ENCODE data around the gene IFI27L1.
A peak's percentile ranks its signal among the peaks of the same experiment; 100 is the strongest.

Gene IFI27L1

GRCh38 chr14:94044476-94045091 is 36.5 kb upstream of the IFI27L1 start:
- Histone ChIP-seq H3K9me3 (ENCODE audit: severe bottlenecking) (no peaks in the 10 kb centered on the region), H3K27ac (ENCODE audit: poor library complexity, severe bottlenecking) (no peak overlapping the region), H3K36me3 (ENCODE audit: low read depth) (peaks cover 33% of the 10 kb centered on the region), H3K4me1 (ENCODE audit: insufficient read depth, poor library complexity, severe bottlenecking) (no peaks in the 10 kb centered on the region), H3K27me3 (ENCODE audit: insufficient read depth, poor library complexity, severe bottlenecking) (no peaks in the 10 kb centered on the region), H3K4me3 (ENCODE audit: severe bottlenecking) (no peak overlapping the region)
- TF ChIP-seq CTCF (IDR thresholded peaks at IDR 0.05; ENCODE audit: poor library complexity, severe bottlenecking) = no peak
- ATAC-seq (ENCODE audit: low read depth) = no peak
- peak; percentile 60 for DNase-seq (ENCODE audit: low spot score)

DNA sequence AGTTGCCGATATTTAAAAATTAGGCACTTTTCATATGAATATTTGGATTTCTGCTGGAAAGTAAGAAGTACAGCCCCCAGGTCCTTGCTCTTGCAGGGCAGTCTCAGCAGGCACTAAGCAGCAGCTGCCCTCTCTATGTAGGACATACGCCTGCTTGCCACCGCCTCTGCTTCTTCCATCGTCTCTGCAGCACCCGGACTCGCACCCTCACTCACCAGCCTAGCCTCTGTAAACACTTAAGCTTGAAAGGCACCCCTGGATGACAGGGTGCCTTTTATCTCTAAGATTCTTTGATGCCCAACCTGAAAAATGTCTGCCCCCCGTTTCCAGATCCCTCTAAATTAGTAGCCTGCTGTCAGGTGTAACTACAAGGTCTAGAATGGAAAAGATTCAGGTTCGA is 36.0 kb upstream of the IFI27L1 start:
- ATAC-seq (ENCODE audit: low read depth) = no peak
- H3K4me1 ChIP-seq (ENCODE audit: insufficient read depth, poor library complexity, severe bottlenecking) = no peaks in the 10 kb centered on the region
- H3K27ac ChIP-seq (ENCODE audit: poor library complexity, severe bottlenecking) = no peak overlapping the region
- peak; percentile 32 for DNase-seq (ENCODE audit: low spot score)
- TF ChIP-seq CTCF (IDR thresholded peaks at IDR 0.05; ENCODE audit: poor library complexity, severe bottlenecking) = no peak
- H3K36me3 ChIP-seq (ENCODE audit: low read depth) = peaks cover 38% of the 10 kb centered on the region
- no peaks in the 10 kb centered on the region for H3K27me3 ChIP-seq (ENCODE audit: insufficient read depth, poor library complexity, severe bottlenecking)
- H3K9me3 ChIP-seq (ENCODE audit: severe bottlenecking) = no peaks in the 10 kb centered on the region
- H3K4me3 ChIP-seq (ENCODE audit: severe bottlenecking) = no peak overlapping the region

GRCh38 chr14:94045563-94046345 is 35.4 kb upstream of the IFI27L1 start:
- Histone ChIP-seq H3K27ac (ENCODE audit: poor library complexity, severe bottlenecking) (no peak overlapping the region), H3K4me1 (ENCODE audit: insufficient read depth, poor library complexity, severe bottlenecking) (no peaks in the 10 kb centered on the region), H3K27me3 (ENCODE audit: insufficient read depth, poor library complexity, severe bottlenecking) (no peaks in the 10 kb centered on the region), H3K4me3 (ENCODE audit: severe bottlenecking) (no peak overlapping the region), H3K36me3 (ENCODE audit: low read depth) (peaks cover 45% of the 10 kb centered on the region), H3K9me3 (ENCODE audit: severe bottlenecking) (no peaks in the 10 kb centered on the region)
- ATAC-seq (ENCODE audit: low read depth) (no peak), DNase-seq (ENCODE audit: low spot score) (peak; percentile 54)
- no peak for TF ChIP-seq CTCF (IDR thresholded peaks at IDR 0.05; ENCODE audit: poor library complexity, severe bottlenecking)

DNA sequence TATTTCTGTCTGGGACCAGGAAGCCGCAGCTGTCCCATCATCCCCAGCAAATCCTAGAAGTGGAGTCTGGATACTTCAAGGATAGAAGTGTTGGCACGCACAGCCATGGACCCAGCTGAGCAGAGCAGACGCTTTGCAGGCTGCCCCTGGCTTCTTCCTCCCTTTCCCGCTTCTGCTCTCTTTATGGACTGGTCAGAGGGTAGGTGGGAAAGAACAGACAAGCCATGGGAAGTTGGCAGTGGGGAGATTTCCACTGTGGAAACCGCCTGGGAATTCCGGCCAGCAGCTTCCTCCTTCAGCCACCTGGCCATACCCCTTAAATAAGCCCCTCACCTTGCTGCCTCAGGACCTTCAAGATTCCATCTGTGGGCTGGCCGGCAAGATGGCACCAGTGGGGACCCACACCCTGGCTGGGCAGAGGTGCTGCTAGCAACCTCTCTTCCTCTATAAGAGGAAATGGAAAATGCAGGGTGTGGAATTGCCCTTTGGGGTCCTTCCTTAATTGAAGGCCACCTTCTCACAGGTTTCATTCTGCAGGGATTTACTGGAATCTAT is 34.3 kb upstream of the IFI27L1 start:
- H3K4me3 ChIP-seq (ENCODE audit: severe bottlenecking) = no peak overlapping the region
- ATAC-seq (ENCODE audit: low read depth) = no peak
- DNase-seq (ENCODE audit: low spot score) = peak; percentile 53
- TF ChIP-seq CTCF (IDR thresholded peaks at IDR 0.05; ENCODE audit: poor library complexity, severe bottlenecking) = no peak
- H3K4me1 ChIP-seq (ENCODE audit: insufficient read depth, poor library complexity, severe bottlenecking) = no peaks in the 10 kb centered on the region
- no peak overlapping the region for H3K27ac ChIP-seq (ENCODE audit: poor library complexity, severe bottlenecking)
- H3K9me3 ChIP-seq (ENCODE audit: severe bottlenecking) = no peaks in the 10 kb centered on the region
- peaks cover 55% of the 10 kb centered on the region for H3K36me3 ChIP-seq (ENCODE audit: low read depth)
- no peaks in the 10 kb centered on the region for H3K27me3 ChIP-seq (ENCODE audit: insufficient read depth, poor library complexity, severe bottlenecking)
